NT2/D1 (cell line): ENCODE data around the gene QRSL1.
"Not testable (repeated sequence)": the region's sequence is repeated elsewhere in the genome, so short reads cannot be mapped to it uniquely, and the experiment has no call there.

Source experiments
- DNase-seq: peaks from one replicate; pipeline ENCODE4 v3.0.0-alpha.2; 2011; ENCODE audit warnings: low read depth, low spot score
- H3K27me3 ChIP-seq: 2 replicates; pipeline ENCODE4 v1.6.0; 2011; ENCODE audit warnings: mild to moderate bottlenecking; ENCODE audit not compliant: insufficient read length, insufficient read depth
- H3K36me3 ChIP-seq: 2 replicates; pipeline ENCODE4 v1.6.1; 2011; ENCODE audit warnings: mild to moderate bottlenecking, low read length, mixed read lengths; ENCODE audit not compliant: insufficient read depth, insufficient read length
- H3K4me1 ChIP-seq: 2 replicates; pipeline ENCODE4 v1.5.1; 2011; ENCODE audit not compliant: insufficient read depth, insufficient read length
- H3K4me3 ChIP-seq: 2 replicates; pipeline ENCODE4 v1.5.1; 2011; ENCODE audit warnings: low read depth; ENCODE audit not compliant: insufficient read length
- H3K9ac ChIP-seq: 2 replicates; pipeline ENCODE4 v1.6.0; 2011; ENCODE audit warnings: low read depth; ENCODE audit not compliant: insufficient read length
- H3K9me3 ChIP-seq: 2 replicates; pipeline ENCODE4 v1.5.1; 2011; ENCODE audit warnings: mild to moderate bottlenecking, low read length; ENCODE audit not compliant: insufficient read depth
- SUZ12 ChIP-seq: IDR thresholded peaks from 2 replicates; pipeline ENCODE4 v1.6.1; 2011; ENCODE audit not compliant: insufficient read length, insufficient read depth; ENCODE audit errors: extremely low read depth
- YY1 ChIP-seq: IDR thresholded peaks from 2 replicates; pipeline ENCODE4 v1.6.1; 2011; ENCODE audit not compliant: insufficient read length, insufficient read depth
- ZNF274 ChIP-seq: IDR thresholded peaks from 2 replicates; pipeline ENCODE4 v1.6.1; 2011; ENCODE audit warnings: mild to moderate bottlenecking, low read depth, low read length

The QRSL1 gene

DNA sequence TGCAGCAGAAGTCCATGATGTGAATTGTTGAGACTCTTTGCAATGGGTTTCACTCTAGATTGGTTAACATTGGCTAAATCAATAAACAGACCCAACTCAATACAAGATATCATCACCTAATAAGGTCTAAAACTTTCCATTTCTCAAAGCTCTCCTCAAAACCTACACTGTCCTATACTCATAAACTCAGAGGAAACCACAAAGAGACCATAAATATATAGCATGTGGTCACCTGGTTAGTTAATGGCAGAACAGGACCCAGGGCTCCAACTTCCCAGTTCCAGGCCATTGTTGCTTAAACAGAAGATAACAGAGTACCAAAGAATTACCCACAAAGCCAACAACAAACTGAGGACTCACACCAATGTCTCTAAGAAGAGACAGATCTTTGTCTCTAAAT is 12.1 kb upstream of the QRSL1 start:
- Histone ChIP-seq H3K36me3 (peaks cover 7% of the 10 kb centered on the region), H3K4me1 (no peaks in the 10 kb centered on the region), H3K9me3 (peaks cover 2% of the 10 kb centered on the region), H3K4me3 (no peak overlapping the region), H3K9ac (no peak overlapping the region), H3K27me3 (no peaks in the 10 kb centered on the region)
- no peak for TF ChIP-seq YY1
- no peak for TF ChIP-seq SUZ12
- TF ChIP-seq ZNF274: no peak
- no peak for DNase-seq

DNA sequence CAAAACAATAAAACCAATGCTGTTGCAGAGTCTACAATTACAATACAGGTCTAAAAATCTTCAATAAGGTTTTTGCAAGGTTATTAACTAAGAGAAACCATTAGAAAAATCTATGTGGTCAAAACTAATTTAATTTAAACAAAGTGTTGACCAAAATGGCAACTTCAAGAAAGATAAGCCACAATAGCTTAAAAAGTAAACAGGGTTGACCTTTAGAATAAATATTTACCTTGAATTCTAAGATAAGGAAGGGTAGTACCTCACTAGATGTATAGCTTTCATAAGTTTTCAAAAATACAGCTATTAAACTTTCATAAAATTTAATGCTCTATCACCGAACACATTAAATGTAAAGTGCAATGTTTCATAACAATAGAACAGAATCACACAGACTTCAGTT is 11.5 kb upstream of the QRSL1 start:
- no peak overlapping the region for H3K4me3 ChIP-seq
- H3K36me3 ChIP-seq: peaks cover 12% of the 10 kb centered on the region
- no peak overlapping the region for H3K9ac ChIP-seq
- no peaks in the 10 kb centered on the region for H3K27me3 ChIP-seq
- TF ChIP-seq SUZ12 (no peak), ZNF274 (no peak), YY1 (no peak)
- no peak for DNase-seq
- H3K4me1 ChIP-seq: no peaks in the 10 kb centered on the region
- H3K9me3 ChIP-seq: peaks cover 8% of the 10 kb centered on the region

DNA sequence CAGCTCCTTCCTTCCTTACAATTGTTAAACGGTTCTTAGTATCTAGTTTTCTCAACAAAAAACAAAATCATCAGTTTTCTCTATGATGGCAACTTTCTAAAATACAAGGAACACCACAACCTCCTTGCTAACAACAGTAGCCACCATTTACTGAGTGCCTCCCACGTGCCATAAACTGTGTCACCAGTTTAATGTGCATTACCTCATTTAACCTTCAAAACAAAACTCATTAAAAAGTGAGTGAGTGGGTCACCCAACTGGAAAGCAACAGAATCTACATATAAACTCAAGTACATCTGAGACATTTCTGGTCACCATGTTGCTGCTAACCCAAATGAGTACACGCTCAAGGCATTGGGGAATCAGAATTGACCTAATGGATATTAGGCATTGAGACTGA is 11.1 kb upstream of the QRSL1 start:
- no peaks in the 10 kb centered on the region for H3K27me3 ChIP-seq
- peaks cover 13% of the 10 kb centered on the region for H3K36me3 ChIP-seq
- no peak overlapping the region for H3K9ac ChIP-seq
- no peak overlapping the region for H3K4me3 ChIP-seq
- H3K9me3 ChIP-seq: peaks cover 13% of the 10 kb centered on the region
- no peaks in the 10 kb centered on the region for H3K4me1 ChIP-seq
- TF ChIP-seq YY1: no peak
- TF ChIP-seq SUZ12: no peak
- no peak for TF ChIP-seq ZNF274
- no peak for DNase-seq

DNA sequence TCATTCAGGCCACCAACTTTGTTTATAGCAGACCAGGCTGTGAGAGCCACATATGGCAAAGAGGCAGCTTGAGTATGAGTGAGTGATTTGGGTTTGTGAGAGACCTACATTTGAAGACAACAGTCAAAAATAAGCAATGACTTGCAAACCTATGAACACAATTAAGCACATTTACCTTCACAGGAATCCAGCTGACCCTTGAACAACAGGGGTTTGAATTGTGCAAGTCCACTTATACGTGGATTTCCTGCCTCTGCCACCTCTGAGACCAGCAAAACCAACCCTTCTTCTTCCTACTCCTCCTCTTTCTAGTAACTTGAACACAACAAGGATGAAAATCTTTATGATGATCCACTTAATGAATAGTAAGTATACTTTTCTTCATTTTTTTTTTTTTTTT is 10.2 kb upstream of the QRSL1 start:
- H3K9me3 ChIP-seq: peaks cover 17% of the 10 kb centered on the region
- H3K4me1 ChIP-seq: no peaks in the 10 kb centered on the region
- no peak for DNase-seq
- TF ChIP-seq ZNF274 (no peak), SUZ12 (no peak), YY1 (no peak)
- no peak overlapping the region for H3K9ac ChIP-seq
- no peaks in the 10 kb centered on the region for H3K27me3 ChIP-seq
- H3K36me3 ChIP-seq: peaks cover 13% of the 10 kb centered on the region
- H3K4me3 ChIP-seq: no peak overlapping the region

DNA sequence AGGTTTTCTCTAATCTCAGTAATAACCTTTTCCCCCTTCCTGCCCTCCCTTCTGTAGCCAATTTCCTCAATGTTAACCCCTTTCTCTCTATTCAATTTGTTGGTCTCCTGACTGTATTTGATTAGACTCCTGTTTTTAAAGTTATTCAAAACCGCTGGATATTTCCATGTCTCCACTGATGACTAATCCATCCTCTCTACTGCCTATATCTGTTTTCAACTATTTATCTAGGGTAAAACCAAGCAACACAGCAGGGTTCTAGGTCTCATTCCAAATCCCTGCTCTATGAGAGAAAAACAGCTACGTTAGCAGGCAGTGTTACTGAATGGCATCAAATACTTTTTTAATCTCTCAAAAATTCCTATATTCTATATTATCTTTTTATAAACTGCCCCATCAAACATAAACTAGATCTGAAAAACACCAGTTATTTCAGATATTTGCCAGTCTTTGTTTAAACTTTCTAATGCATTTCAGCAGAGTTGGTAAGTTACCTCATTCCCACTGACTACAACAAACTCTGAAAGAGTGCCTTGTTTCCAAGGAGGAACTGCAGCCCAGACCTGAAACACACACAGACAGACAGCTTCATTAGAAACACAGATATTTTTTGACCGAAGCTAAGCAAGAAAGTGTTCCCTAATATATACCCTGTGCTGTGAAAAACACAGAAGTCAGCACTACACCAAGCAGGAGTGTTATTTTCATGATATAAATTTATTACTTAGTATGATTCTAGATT is 8.3 kb upstream of the QRSL1 start:
- Histone ChIP-seq H3K9ac (no peak overlapping the region), H3K27me3 (no peaks in the 10 kb centered on the region), H3K36me3 (peaks cover 13% of the 10 kb centered on the region), H3K4me3 (no peak overlapping the region), H3K9me3 (peaks cover 17% of the 10 kb centered on the region), H3K4me1 (no peaks in the 10 kb centered on the region)
- DNase-seq: no peak
- no peak for TF ChIP-seq YY1
- no peak for TF ChIP-seq SUZ12
- no peak for TF ChIP-seq ZNF274

DNA sequence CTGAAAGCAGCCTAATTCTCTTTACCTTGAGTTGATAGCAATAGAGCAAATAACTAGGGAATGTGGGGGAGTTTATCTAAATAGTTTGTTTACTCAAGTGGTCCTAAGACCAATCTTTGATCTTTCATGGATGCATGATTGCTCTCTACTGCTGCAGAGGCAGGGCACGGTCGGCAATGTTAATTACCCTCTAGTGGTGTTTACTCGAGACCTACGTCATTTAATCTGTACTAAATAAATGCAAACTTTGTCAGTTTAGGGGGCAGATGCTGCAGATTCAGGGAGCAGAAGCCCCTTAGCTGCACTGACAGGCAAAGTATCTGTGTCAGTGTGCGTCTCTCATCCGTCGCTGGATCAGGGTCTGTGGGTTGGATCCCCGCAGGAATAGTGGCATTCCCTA is 7.0 kb upstream of the QRSL1 start:
- DNase-seq: no peak
- H3K4me3 ChIP-seq: no peak overlapping the region
- H3K27me3 ChIP-seq: no peaks in the 10 kb centered on the region
- H3K36me3 ChIP-seq: peaks cover 13% of the 10 kb centered on the region
- H3K4me1 ChIP-seq: no peaks in the 10 kb centered on the region
- TF ChIP-seq YY1: no peak
- no peak overlapping the region for H3K9ac ChIP-seq
- H3K9me3 ChIP-seq: peaks cover 17% of the 10 kb centered on the region

DNA sequence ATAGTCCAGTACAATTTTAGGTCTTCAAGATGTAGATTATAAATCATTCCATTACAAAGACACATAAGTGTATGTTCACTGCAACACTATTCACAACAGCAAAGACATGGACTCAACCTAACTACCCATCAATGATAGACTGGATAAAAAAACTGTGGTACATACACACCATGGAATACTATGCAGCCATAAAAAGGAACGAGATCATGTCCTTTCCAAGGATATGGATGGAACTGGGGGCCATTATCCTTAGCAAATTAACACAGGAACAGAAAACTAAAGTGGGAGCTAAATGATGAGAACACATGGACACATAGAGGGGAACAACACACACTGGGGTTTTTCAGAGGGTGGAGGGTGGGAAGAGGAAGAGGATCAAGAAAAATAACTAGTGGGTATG is 6.3 kb upstream of the QRSL1 start:
- no peaks in the 10 kb centered on the region for H3K4me1 ChIP-seq
- no peak for TF ChIP-seq YY1
- TF ChIP-seq SUZ12: no peak
- TF ChIP-seq ZNF274: no peak
- no peak for DNase-seq
- H3K27me3 ChIP-seq: no peaks in the 10 kb centered on the region
- peaks cover 17% of the 10 kb centered on the region for H3K9me3 ChIP-seq
- H3K36me3 ChIP-seq: peaks cover 13% of the 10 kb centered on the region
- no peak overlapping the region for H3K4me3 ChIP-seq
- H3K9ac ChIP-seq: no peak overlapping the region

DNA sequence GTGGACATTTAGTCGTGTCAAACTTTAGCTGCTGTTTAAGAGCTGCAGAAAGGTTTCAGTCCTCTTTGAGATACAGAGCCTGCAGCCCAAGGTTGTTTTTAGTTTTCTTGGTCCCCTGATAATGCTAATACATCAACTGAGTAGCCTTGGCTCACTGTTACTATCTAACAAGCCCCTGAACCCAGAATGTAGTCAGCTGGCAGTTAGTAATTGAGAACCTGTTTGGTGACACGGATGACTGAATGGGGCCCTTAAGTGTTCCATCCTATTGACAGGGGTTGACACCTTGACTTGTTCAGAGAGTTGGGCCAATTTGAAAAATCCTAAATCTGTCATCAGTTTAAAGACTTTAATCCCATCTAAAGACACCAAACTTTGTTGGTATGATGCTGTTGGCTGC is 2.9 kb upstream of the QRSL1 start:
- TF ChIP-seq YY1: no peak
- TF ChIP-seq SUZ12: no peak
- no peak for TF ChIP-seq ZNF274
- H3K36me3 ChIP-seq: peaks cover 10% of the 10 kb centered on the region
- no peak overlapping the region for H3K4me3 ChIP-seq
- DNase-seq: no peak
- no peak overlapping the region for H3K9ac ChIP-seq
- no peaks in the 10 kb centered on the region for H3K27me3 ChIP-seq
- H3K4me1 ChIP-seq: no peaks in the 10 kb centered on the region
- peaks cover 17% of the 10 kb centered on the region for H3K9me3 ChIP-seq

DNA sequence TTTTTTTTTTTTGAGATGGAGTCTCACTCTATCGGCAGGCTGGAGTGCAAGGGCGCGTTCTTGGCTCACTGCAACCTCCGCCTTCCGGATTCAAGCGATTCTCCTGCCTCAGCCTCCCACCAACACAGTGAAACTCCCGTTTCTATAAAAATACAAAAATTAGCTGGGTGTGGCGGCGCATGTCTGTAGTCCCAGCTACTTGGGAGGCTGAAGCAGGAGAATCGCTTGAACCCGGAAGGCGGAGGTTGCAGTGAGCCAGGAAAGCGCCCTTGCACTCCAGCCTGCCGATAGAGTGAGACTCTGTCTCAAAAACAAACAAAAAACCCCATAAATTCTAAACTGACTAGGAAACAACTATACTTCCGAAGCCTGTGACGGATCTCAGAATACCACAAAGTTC is 1.6 kb upstream of the QRSL1 start:
- H3K9ac ChIP-seq, H3K9me3 ChIP-seq, H3K4me3 ChIP-seq, H3K36me3 ChIP-seq, H3K27me3 ChIP-seq, H3K4me1 ChIP-seq, DNase-seq: not testable (repeated sequence)
